A673 (cell line): ENCODE results near the gene MSRB3.

ENCODE experiments used
- CTCF ChIP-seq: fragments of 300-800, 200-600 bp; sonication (generic); conservative IDR thresholded peaks from 2 replicates; pipeline ENCODE4 v1.5.1; 2017; ENCODE audit warnings: low read depth, mild to moderate bottlenecking, antibody characterized with exemption, low read length, moderate library complexity, mixed read lengths
- EZH2 ChIP-seq: fragments of 200-600 bp; sonication (generic); IDR thresholded peaks from 2 replicates; pipeline ENCODE4 v1.6.1; 2017; ENCODE audit warnings: borderline replicate concordance, low read depth, mild to moderate bottlenecking, mixed read lengths, antibody characterized with exemption, low read length; ENCODE audit not compliant: poor library complexity, severe bottlenecking

GRCh38 chr12:65430571-65431306, 152.3 kb downstream of the MSRB3 start:
- TF ChIP-seq CTCF (no peak), EZH2 (no peak)
